Cardiac muscle cell (in vitro differentiated cells and primary cell): ENCODE results near the gene SIGLECL1. TPM values are rescaled to one million over a fixed set of nuclear protein-coding genes. Genes with fewer than 3 reads are reported as not detected.

ENCODE experiments used
- DNase-seq, 2 donors: peaks; one replicate each; pipeline versions ENCODE4 v3.0.0 to v3.0.0-alpha.2; 2010 to 2017; ENCODE audit warnings: low read depth in 1 of 2, low spot score in 1 of 2
- H3K27ac ChIP-seq: fragments of 200-600 bp; sonication (generic); 2 replicates; pipeline ENCODE4 v1.5.1; 2016
- H3K27me3 ChIP-seq: fragments of 200-600 bp; sonication (generic); 2 replicates; pipeline ENCODE4 v1.6.0; 2016; ENCODE audit warnings: control low read depth
- H3K36me3 ChIP-seq: fragments of 200-600 bp; sonication (generic); 2 replicates; pipeline ENCODE4 v1.5.1; 2016; ENCODE audit warnings: control low read depth
- H3K4me1 ChIP-seq: fragments of 200-600 bp; sonication (generic); 2 replicates; pipeline ENCODE4 v1.8.1; 2017; ENCODE audit warnings: low read depth, mild to moderate bottlenecking, mixed run types
- H3K4me3 ChIP-seq: fragments of 200-600 bp; sonication (generic); 2 replicates; pipeline ENCODE4 v1.5.1; 2016; ENCODE audit warnings: mild to moderate bottlenecking
- H3K9me3 ChIP-seq: fragments of 200-600 bp; sonication (generic); 2 replicates; pipeline ENCODE4 v1.5.1; 2017; ENCODE audit warnings: low read depth, mild to moderate bottlenecking, control low read depth
- CTCF ChIP-seq: IDR thresholded peaks from 2 replicates; pipeline ENCODE4 v1.5.1; 2012; ENCODE audit warnings: low read depth, mild to moderate bottlenecking, low read length
- polyA plus RNA-seq: library from polyadenylated mRNA; unstranded; fragments of >200 nt; fragmentation: Nextera tagmentation; extraction: Ambion mirVana; gene quantifications from 2 replicates; pipeline ENCODE4 v1.2.1, GENCODE V29; 2016
- total RNA-seq: library from RNA; depleted of rRNA; stranded (reverse); fragments of >200 nt; gene quantifications from 2 replicates; pipeline ENCODE4 v1.2.3, GENCODE V29; 2016

The SIGLECL1 gene
- total and polyA plus RNA-seq, 2 experiments from 2014 or later: not detected

DNA sequence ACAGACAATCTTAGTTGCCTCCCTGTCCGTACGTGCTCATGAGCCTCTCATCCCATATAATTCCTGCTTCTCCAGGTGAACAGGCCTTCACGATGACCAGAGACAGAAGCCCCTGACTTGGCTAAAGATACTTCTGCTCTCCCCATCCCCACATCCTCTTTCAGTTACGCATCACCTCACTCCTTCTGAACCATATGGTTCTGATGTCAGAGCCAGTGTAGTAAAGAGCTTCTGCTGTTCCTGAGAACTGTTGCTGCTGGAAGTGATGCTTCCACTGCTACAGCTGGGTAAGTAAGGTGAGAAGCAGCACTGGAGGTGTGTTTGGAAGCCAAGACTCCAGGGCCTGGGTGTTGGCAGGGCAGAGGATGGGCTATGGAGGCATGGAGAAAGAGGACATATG lies 12.9 kb downstream of the SIGLECL1 start:
- Histone ChIP-seq H3K27ac (no peak overlapping the region), H3K27me3 (no peaks in the 10 kb centered on the region), H3K4me3 (no peak overlapping the region), H3K9me3 (no peaks in the 10 kb centered on the region), H3K4me1 (no peaks in the 10 kb centered on the region), H3K36me3 (no peaks in the 10 kb centered on the region)
- DNase-seq: no peak
- TF ChIP-seq CTCF: no peak

GRCh38 chr19:51271067-51271466 lies 20.2 kb downstream of the SIGLECL1 start:
- DNase-seq: no peak
- H3K27me3 ChIP-seq: no peaks in the 10 kb centered on the region
- H3K4me3 ChIP-seq: no peak overlapping the region
- no peak for TF ChIP-seq CTCF
- H3K36me3 ChIP-seq: no peaks in the 10 kb centered on the region
- H3K9me3 ChIP-seq: no peaks in the 10 kb centered on the region
- H3K4me1 ChIP-seq: no peaks in the 10 kb centered on the region
- no peak overlapping the region for H3K27ac ChIP-seq

DNA sequence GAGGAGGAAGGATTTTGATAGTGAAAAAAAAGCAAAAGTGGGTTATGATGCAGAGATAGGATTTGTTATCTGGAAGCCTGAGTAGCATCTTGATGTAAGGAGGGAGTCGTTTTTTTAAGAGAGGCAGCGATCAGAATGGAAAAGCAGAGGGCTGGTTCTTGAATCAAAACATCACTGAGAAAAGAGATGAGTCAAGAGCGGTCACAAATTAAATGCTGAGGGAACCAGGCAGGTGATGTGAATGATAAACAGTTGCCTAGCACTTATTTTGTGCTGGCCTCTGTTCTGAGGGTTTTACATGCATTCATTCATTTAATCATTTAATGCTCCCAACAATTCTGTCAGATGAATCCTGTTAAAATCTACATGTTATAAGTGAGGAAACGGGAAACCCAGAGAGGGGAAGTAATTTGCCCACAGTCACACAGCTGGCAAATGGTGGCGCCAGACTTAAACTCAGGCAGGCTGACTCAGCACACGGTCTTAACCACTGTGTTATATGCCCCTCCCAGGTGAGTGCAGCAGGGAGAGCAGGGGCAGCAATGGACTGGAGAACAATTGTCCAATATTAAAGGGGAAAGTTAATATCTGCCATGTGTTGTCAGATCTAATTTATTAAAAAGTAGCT lies 21.4 kb downstream of the SIGLECL1 start:
- H3K4me1 ChIP-seq: no peaks in the 10 kb centered on the region
- no peak for DNase-seq
- no peaks in the 10 kb centered on the region for H3K27me3 ChIP-seq
- no peak for TF ChIP-seq CTCF
- H3K4me3 ChIP-seq: no peak overlapping the region
- H3K27ac ChIP-seq: no peak overlapping the region
- no peaks in the 10 kb centered on the region for H3K9me3 ChIP-seq
- H3K36me3 ChIP-seq: no peaks in the 10 kb centered on the region

GRCh38 chr19:51274049-51274770 lies 23.3 kb downstream of the SIGLECL1 start:
- TF ChIP-seq CTCF: no peak
- H3K4me1 ChIP-seq: no peaks in the 10 kb centered on the region
- no peak for DNase-seq
- H3K9me3 ChIP-seq: no peaks in the 10 kb centered on the region
- H3K36me3 ChIP-seq: no peaks in the 10 kb centered on the region
- H3K27ac ChIP-seq: no peak overlapping the region
- no peak overlapping the region for H3K4me3 ChIP-seq
- no peaks in the 10 kb centered on the region for H3K27me3 ChIP-seq

DNA sequence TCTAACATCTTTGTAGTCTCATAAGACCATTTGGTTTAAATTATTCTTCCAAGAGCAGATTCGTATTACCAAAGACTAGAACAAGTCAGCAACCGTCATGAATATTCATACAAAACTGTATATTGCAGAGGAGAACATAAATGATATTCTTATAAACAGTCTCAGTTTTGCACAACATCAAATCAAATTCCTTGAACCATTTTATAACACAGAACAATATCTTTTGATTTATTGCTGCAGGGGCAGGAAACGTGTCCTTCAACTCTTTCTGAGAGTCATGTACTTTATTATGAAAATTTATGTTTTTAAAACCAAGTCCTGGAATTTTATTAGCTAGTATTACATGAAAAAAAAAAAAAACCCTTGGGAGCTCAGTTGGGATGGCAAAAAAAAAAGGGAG lies 26.2 kb downstream of the SIGLECL1 start:
- Histone ChIP-seq H3K27me3 (no peaks in the 10 kb centered on the region), H3K9me3 (no peaks in the 10 kb centered on the region), H3K27ac (no peak overlapping the region), H3K4me3 (no peak overlapping the region), H3K4me1 (no peaks in the 10 kb centered on the region), H3K36me3 (no peaks in the 10 kb centered on the region)
- no peak for TF ChIP-seq CTCF
- DNase-seq: no peak
